Right ventricle myocardium inferior (tissue), 1 donor: Measurements from ENCODE around the gene VPS45. TPM values are rescaled to one million over a fixed set of nuclear protein-coding genes. Genes with fewer than 3 reads are reported as not detected.

Experiments
- total RNA-seq: library from RNA; stranded (reverse); fragmentation: NEBNext Ultra II Directional; extraction: Animal tissue kit (Norgen Biotek cat#: 25700); gene quantifications from one replicate; pipeline ENCODE4 v1.2.1, GENCODE V29; 2021
- donor health status: DM: no; HTN: yes; CAD: no; lungs with severe emphysema.

The VPS45 gene
- total RNA-seq, 1 donor from 2014 or later = 49.0 TPM

Other genes starting within 250 kb of the VPS45 start
- gene BOLA1, start 168.2 kb upstream of the VPS45 start, total RNA-seq = 15.3 TPM
- gene SV2A, start 149.9 kb upstream of the VPS45 start, total RNA-seq = 0.51 TPM
- 24.8 TPM for gene SF3B4, start 140.0 kb upstream of the VPS45 start, total RNA-seq
- 3.5 TPM for gene MTMR11, start 130.9 kb upstream of the VPS45 start, total RNA-seq
- gene OTUD7B, start 57.0 kb upstream of the VPS45 start, total RNA-seq = 24.5 TPM
- 53.2 TPM for gene PLEKHO1, start 82.1 kb downstream of the VPS45 start, total RNA-seq
- gene ANP32E, start 168.3 kb downstream of the VPS45 start, total RNA-seq = 28.6 TPM
- 14.4 TPM for gene CA14, start 190.0 kb downstream of the VPS45 start, total RNA-seq
- gene APH1A, start 201.2 kb downstream of the VPS45 start, total RNA-seq = 58.7 TPM
- gene C1orf54, start 205.0 kb downstream of the VPS45 start, total RNA-seq = 15.8 TPM
- gene CIART, start 214.8 kb downstream of the VPS45 start, total RNA-seq = 12.8 TPM
- gene MRPS21, start 226.1 kb downstream of the VPS45 start, total RNA-seq = 70.8 TPM